ENCODE data around the gene MIEN1. TPM values are rescaled to one million over a fixed set of nuclear protein-coding genes. Genes with fewer than 3 reads are reported as not detected.

The MIEN1 gene
- total RNA-seq, 1 experiment from 2014 or later, result 40.6 TPM

- Mint-ChIP-seq H3K27me3 (ENCODE audit: low read depth) (no peaks in the 10 kb centered on the region), H3K9me3 (no peaks in the 10 kb centered on the region)
These were observed 15.2 kb upstream of the MIEN1 start for GRCh38 chr17:39745335-39746144.

GRCh38 chr17:39744836-39745215 is 14.5 kb upstream of the MIEN1 start:
- CTCF ChIA-PET, result interaction anchor here (1.1 to 1.6 kb wide), 4 partner anchors 10 to 121 kb away, joined by 3 to 10 read pairs (median 6); partner anchors contain the start of gene MIEN1
- ATAC-seq (no peak), DNase-seq (ENCODE audit: low spot score) (no peak)
- Mint-ChIP-seq H3K4me1 (peaks cover 27% of the 10 kb centered on the region), H3K4me3 (no peak overlapping the region), H3K27ac (no peak overlapping the region), H3K36me3 (peaks cover 23% of the 10 kb centered on the region), H3K27me3 (ENCODE audit: low read depth) (no peaks in the 10 kb centered on the region), H3K9me3 (no peaks in the 10 kb centered on the region)
- POLR2A ChIA-PET, result no interaction called here
- TF ChIP-seq SP1 (CRISPR knock-in tag; conservative IDR thresholded peaks at IDR 0.05) (no peak), HMGXB4 (CRISPR knock-in tag; IDR thresholded peaks at IDR 0.05) (no peak), NR1H2 (CRISPR knock-in tag; IDR thresholded peaks at IDR 0.05) (no peak), JUN (CRISPR knock-in tag; IDR thresholded peaks at IDR 0.05) (no peak), ZNF263 (CRISPR knock-in tag; IDR thresholded peaks at IDR 0.05; ENCODE audit: low read depth) (no peak), OVOL2 (CRISPR knock-in tag; IDR thresholded peaks at IDR 0.05; ENCODE audit: borderline replicate concordance) (no peak), NFATC4 (CRISPR knock-in tag; IDR thresholded peaks at IDR 0.05) (no peak), NFE2L1 (CRISPR knock-in tag; IDR thresholded peaks at IDR 0.05) (no peak), PRRX2 (CRISPR knock-in tag; IDR thresholded peaks at IDR 0.05) (no peak), USF1 (CRISPR knock-in tag; IDR thresholded peaks at IDR 0.05) (no peak), ZNF121 (CRISPR knock-in tag; IDR thresholded peaks at IDR 0.05) (no peak)

More at GRCh38 chr17:39745335-39746144, 15.2 kb upstream of the MIEN1 start:
- H3K4me1 Mint-ChIP-seq, result peaks cover 27% of the 10 kb centered on the region
- no peak overlapping the region; the same call in 1 of the 2 replicates for H3K27ac Mint-ChIP-seq
- DNase-seq (ENCODE audit: low spot score) (no peak), ATAC-seq (no peak)
- no peak overlapping the region for H3K4me3 Mint-ChIP-seq
- peaks cover 23% of the 10 kb centered on the region for H3K36me3 Mint-ChIP-seq
- ChIA-PET CTCF (interaction anchor here (1.1 to 1.6 kb wide), 4 partner anchors 10 to 122 kb away, joined by 3 to 10 read pairs (median 6); partner anchors contain the start of gene MIEN1), POLR2A (no interaction called here)
- TF ChIP-seq SMAD3 (CRISPR knock-in tag; IDR thresholded peaks at IDR 0.05; ENCODE audit: borderline replicate concordance) (no peak), NR1H2 (CRISPR knock-in tag; IDR thresholded peaks at IDR 0.05) (no peak), FOXP1 (CRISPR knock-in tag; IDR thresholded peaks at IDR 0.05; ENCODE audit: borderline replicate concordance) (no peak), ZNF121 (CRISPR knock-in tag; IDR thresholded peaks at IDR 0.05) (no peak), ZSCAN18 (CRISPR knock-in tag; IDR thresholded peaks at IDR 0.05) (no peak), TCF7 (CRISPR knock-in tag; IDR thresholded peaks at IDR 0.05; ENCODE audit: low read depth) (no peak), ARID4B (CRISPR knock-in tag; IDR thresholded peaks at IDR 0.05; ENCODE audit: borderline replicate concordance) (no peak), GABPB1 (CRISPR knock-in tag; IDR thresholded peaks at IDR 0.05) (no peak), ZNF396 (CRISPR knock-in tag; IDR thresholded peaks at IDR 0.05; ENCODE audit: borderline replicate concordance) (no peak)

All from WTC11 (cell line).